Anterior cingulate cortex (tissue), 58 donors: ENCODE measurements around the gene SLC16A4.
A peak's percentile ranks its signal among the peaks of the same experiment; 100 is the strongest.

ENCODE experiments used
- DNase-seq, 58 donors: peaks; one replicate each; lab custom pipeline; 2025; lab: John Stamatoyannopoulos, UW

Gene SLC16A4

GRCh38 chr1:110370827-110371226, 20.0 kb downstream of the SLC16A4 start:
- no peak for DNase-seq

- no peak for DNase-seq
Measured at GRCh38 chr1:110364221-110364620, 26.6 kb downstream of the SLC16A4 start.

GRCh38 chr1:110361856-110362255, 29.0 kb downstream of the SLC16A4 start:
- no peak for DNase-seq

- no peak for DNase-seq
Measured at GRCh38 chr1:110360431-110360830, 30.4 kb downstream of the SLC16A4 start.

- no peak for DNase-seq
Measured at GRCh38 chr1:110356379-110356778, 34.4 kb downstream of the SLC16A4 start.

- no peak for DNase-seq
Measured at GRCh38 chr1:110355321-110355720, 35.5 kb downstream of the SLC16A4 start.

GRCh38 chr1:110350360-110350759, 40.5 kb downstream of the SLC16A4 start:
- no peak for DNase-seq

- DNase-seq: no peak
Measured at GRCh38 chr1:110348771-110349170, 42.1 kb downstream of the SLC16A4 start.

- DNase-seq: no peak
Measured at GRCh38 chr1:110348050-110348449, 42.8 kb downstream of the SLC16A4 start.

GRCh38 chr1:110347182-110347893, 43.5 kb downstream of the SLC16A4 start:
- DNase-seq: no peak

GRCh38 chr1:110346690-110347089, 44.1 kb downstream of the SLC16A4 start:
- DNase-seq: no peak

GRCh38 chr1:110345480-110345879, 45.3 kb downstream of the SLC16A4 start:
- no peak for DNase-seq

- DNase-seq: no peak
Measured at GRCh38 chr1:110344152-110344551, 46.7 kb downstream of the SLC16A4 start.

GRCh38 chr1:110343249-110343648, 47.6 kb downstream of the SLC16A4 start:
- DNase-seq: no peak

GRCh38 chr1:110341872-110342331, 48.9 kb downstream of the SLC16A4 start:
- no peak for DNase-seq

GRCh38 chr1:110341146-110341871, 49.5 kb downstream of the SLC16A4 start:
- no peak for DNase-seq

GRCh38 chr1:110340207-110340468, 50.7 kb downstream of the SLC16A4 start:
- DNase-seq: peak in 3 of 58 donors; percentile 2 to 33 (median 18)

GRCh38 chr1:110339407-110340206, 51.2 kb downstream of the SLC16A4 start:
- DNase-seq: peak in 28 of 58 donors; percentile 28 to 81 (median 64)

- peak; percentile 88 to 100 (median 99) for DNase-seq
Measured at GRCh38 chr1:110338886-110339406, 51.9 kb downstream of the SLC16A4 start, which contains the start of gene RBM15. Gene RBM15 (plus strand): TSS chr1:110339377. CDS start chr1:110339406, 29 bp downstream.

GRCh38 chr1:110338309-110338885, 52.4 kb downstream of the SLC16A4 start:
- DNase-seq: peak in 53 of 58 donors; percentile 84 to 100 (median 99)
